Sigmoid colon (tissue), 3 donors: ENCODE results near the gene ELP4.

ENCODE experiments used
- CTCF ChIP-seq, 4 experiments: fragments of 450-650 bp in 3 of 4; fragments of 200-600 bp in 1 of 4; IDR thresholded peaks; one replicate each; pipeline ENCODE4 v1.5.1; 2016 to 2019; ENCODE audit warnings: antibody characterized with exemption in 4 of 4, mild to moderate bottlenecking in 3 of 4, moderate library complexity in 2 of 4
- POLR2A ChIP-seq, 2 donors: fragments of 450-650 bp; IDR thresholded peaks; one replicate each; pipeline ENCODE4 v1.6.1; 2016; ENCODE audit warnings: antibody characterized with exemption in 2 of 2, mild to moderate bottlenecking in 2 of 2, moderate library complexity in 2 of 2

DNA sequence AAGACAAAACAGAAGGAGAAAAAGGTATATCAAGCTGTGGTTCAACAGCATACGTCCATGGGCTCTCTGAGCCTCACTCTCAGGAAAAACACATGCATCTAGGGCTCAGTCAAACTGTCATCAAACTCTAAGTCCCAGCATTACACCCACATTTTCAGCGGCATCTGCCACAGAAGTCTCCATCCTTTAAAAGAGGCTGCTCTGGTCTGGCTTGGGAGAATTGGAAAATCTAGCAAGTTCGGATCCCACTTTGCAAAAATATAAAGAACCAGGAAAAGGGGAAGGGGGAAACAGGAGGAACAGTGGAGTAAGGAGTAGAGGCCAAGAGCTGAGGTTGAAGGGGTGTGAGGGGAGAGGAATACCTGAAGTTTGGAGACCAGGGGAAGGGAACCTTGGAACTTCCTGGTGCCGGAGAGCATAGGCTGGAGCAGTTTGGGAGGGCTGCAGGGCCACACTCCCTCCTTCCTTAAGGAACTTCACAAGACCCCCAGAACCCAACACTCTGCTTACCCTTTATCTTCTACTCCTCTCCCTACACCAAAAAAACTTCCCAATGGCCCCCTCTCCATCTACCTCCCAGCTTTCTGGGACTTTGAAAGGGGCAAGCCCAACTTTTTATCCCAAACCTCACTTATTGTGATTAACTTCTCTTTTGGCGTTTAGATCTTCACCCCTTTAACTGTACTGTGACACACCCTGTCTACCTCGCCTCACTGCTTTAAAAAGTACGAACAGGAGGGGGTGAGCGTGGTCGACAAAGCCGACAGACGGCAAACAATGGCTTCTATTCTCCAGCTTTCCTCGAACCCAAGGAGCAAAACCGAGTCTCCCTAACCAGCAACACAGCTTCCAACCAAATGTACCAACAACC lies 297.6 kb downstream of the ELP4 start:
- no peak for TF ChIP-seq CTCF (IDR thresholded peaks at IDR 0.05)
- no peak for TF ChIP-seq POLR2A (IDR thresholded peaks at IDR 0.05)
